Fibroblast of gingiva (primary cell): ENCODE measurements around the gene NUMB.
A peak's percentile ranks its signal among the peaks of the same experiment; 100 is the strongest.

Experiments used
- DNase-seq: peaks from one replicate; pipeline ENCODE4 v3.0.0-alpha.2; 2011; ENCODE audit warnings: low read depth

NUMB gene

GRCh38 chr14:73232984-73233383 is 225.4 kb downstream of the NUMB start:
- no peak for DNase-seq

DNA sequence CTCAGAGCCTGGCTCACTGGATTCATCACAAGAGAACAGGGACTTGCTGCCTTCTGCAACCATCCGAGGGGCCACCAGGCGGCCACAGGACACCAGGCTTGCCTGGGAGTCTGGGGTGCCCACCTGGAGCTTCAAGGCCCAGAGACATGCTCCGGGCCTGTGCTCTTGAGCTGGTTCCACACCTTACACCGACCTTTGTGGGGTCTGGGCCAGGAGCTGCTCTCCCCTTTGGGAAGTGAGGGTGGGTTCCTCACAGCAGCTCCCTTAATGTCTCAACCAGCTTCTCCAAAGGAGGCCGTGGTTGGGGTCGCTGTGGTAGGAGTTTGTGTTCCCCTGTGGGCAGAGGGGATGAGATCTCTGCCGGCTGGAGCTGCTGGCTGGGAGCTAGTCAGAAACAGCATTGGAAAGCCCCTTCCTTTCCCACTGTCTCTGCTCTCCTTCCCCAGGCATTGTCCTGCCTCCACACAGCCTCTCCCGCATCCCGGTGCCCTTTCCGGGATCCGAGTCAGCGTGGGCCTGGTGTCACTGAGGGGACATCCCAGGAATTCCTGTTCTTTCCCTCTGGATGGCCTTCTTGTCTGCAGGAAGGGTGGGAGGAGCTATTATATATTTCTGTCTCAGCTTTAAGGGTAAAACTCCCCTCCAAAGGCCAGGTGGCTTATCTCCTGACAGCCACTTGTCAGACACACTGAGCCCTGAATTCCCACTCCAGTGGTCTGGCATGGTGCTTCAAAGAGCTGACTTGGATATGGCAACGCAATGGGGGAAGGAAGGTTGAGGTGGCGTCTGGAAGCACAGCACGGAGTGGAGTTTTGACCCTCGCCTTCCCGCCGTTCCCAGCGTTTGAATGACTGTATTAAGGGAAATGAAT is 226.1 kb downstream of the NUMB start:
- no peak for DNase-seq

DNA sequence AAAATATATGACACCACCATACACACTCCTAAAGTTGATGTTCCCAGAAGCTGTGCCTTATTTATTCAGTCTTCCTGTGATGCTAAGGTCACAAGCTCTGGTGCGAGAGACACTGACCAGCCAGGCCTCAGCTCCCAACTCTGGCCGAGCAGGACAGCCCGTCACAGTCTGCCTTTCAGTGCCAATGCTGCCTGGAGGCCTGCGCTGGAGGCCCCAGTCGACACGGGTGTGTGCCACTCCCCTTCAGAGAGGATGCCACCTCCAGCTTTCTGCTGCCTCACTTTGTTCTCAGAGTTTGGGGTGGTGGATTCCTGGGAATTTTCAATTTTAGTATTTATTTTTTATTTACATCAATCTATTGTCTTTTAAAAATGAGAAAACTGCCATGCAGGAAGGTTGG is 228.3 kb downstream of the NUMB start:
- DNase-seq: no peak

DNA sequence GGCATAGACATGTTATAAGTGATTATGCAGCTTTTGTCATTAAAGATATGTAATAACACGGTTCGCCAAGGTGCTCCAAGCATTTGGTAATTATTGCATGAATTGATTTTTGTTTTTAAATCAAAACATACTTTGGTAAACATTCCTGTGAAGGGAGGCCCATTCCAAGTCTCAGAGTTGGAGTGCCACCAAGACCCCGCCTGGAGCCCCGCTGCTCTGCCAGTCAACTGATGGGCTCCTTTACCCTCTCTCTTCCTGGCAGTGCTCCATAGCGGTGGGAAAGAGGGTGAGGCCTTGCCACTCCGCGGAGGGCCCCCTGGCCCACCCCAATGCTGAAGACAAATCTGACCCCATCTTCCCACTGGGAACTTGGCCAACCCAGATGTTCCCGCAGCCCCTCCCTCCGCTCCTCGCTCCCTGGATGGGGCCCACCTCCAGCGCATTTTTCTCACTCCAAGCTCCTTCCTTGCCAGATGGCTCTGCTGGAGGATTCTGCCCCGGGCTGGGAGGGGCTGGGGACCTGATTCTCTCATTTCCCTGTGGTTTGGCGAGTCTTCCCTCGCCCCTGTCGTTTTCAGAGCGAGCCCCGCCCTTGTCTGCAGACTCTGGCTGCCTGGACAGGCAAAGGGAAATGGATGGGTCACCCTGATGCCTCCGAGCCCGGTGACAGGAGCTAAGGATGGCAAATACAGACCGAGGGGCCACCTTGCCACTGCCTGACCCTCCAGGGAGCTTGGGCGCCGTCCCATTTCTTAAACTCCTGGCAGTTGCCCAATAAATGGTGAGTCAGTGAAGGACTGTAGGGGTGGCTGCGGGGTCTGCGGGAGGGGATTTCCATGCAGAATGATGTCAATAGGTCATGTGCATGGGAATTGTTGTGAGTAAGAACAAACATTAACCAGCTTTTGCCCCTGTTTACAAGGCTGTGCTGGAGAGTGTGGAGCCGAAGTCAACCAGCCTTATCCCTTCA is 230.2 kb downstream of the NUMB start:
- DNase-seq: peak; percentile 71

DNA sequence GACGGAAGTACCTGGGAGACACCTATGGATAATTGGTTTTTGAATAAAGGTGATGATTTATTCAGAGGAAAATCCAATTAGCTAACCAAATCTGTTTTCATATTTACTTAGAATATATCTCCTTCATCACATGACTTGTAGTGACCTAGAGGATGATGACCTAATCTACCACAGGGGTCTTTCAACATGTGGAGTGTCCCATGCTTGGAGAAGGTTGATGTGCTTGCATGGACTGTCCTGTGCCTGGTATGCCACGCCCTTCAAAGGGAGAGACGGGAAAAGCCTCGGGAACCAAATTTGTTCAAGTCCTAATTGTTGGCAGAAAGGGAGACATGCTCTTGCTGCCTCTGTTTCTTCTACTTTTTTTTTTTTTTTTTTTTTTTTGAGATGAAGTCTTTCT is 232.8 kb downstream of the NUMB start:
- DNase-seq: no peak
